Measurements from ENCODE around the gene WNT11.

DNA sequence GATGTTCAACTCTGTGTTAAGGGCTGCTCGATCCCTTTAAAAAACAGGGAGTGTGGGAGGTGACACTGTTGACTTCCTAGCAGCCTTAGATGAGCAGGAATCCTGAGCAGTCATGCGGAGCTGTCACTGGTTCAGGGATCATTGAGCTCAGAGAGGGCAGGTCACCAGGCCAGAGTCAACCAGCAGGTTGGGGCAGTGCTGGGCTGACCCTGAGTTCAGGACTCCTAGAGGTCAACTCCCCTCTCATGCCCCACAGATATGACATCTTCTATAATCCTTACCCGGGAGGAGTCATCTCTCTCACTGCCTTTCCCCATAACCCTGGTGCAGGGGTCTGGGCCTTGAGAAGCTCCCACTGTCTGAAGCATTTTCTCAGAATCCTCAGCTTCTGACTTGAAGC, 12.9 kb upstream of the WNT11 start:
- TF ChIP-seq ZNF274 (IDR thresholded peaks at IDR 0.05; ENCODE audit: low read depth, low read length) (no peak), SUZ12 (IDR thresholded peaks at IDR 0.05; ENCODE audit: extremely low read depth, insufficient read depth, insufficient read length) (no peak)
